GM12873 (cell line): ENCODE results near the gene THAP7.

Experiments used
- TF ChIP-seq, protein P1 (sequence below): IDR thresholded peaks from 2 replicates; pipeline ENCODE4 v1.5.1; 2012; ENCODE audit warnings: low read depth, mild to moderate bottlenecking, moderate library complexity, low read length, control low read depth; ENCODE audit not compliant: insufficient read depth; ENCODE audit errors: missing control alignments

The THAP7 gene

GRCh38 chr22:20979243-20979809 lies 22.6 kb downstream of the THAP7 start:
- TF ChIP-seq, protein P1, sequence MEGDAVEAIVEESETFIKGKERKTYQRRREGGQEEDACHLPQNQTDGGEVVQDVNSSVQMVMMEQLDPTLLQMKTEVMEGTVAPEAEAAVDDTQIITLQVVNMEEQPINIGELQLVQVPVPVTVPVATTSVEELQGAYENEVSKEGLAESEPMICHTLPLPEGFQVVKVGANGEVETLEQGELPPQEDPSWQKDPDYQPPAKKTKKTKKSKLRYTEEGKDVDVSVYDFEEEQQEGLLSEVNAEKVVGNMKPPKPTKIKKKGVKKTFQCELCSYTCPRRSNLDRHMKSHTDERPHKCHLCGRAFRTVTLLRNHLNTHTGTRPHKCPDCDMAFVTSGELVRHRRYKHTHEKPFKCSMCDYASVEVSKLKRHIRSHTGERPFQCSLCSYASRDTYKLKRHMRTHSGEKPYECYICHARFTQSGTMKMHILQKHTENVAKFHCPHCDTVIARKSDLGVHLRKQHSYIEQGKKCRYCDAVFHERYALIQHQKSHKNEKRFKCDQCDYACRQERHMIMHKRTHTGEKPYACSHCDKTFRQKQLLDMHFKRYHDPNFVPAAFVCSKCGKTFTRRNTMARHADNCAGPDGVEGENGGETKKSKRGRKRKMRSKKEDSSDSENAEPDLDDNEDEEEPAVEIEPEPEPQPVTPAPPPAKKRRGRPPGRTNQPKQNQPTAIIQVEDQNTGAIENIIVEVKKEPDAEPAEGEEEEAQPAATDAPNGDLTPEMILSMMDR: no peak

- TF ChIP-seq, protein P1: no peak
Observed at GRCh38 chr22:20978419-20978818, 23.5 kb downstream of the THAP7 start.

GRCh38 chr22:20977516-20978170 lies 24.3 kb downstream of the THAP7 start:
- TF ChIP-seq, protein P1: no peak

DNA sequence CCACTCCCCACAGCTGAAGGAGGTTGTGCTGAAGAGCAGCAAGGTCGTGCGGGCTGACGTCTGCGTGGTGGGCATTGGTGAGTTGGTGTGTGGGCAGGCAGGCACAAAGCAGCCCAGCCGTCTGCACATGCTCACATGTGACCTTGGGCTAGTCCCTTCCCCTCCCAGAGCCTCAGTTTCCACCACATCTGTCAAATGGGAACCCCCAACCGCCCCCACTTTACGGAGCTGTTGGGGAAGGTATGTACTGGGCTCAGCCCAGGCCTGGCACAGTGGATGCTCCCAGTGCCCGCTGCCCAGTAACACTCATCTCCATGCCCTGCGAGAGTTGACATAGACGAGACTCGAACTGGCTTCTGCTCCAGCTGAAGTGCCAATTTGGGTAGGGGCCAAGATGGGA lies 24.9 kb downstream of the THAP7 start:
- TF ChIP-seq, protein P1: no peak

- TF ChIP-seq, protein P1: no peak
Observed at GRCh38 chr22:20976291-20976877, 25.5 kb downstream of the THAP7 start.

- TF ChIP-seq, protein P1: no peak
Observed at GRCh38 chr22:20975541-20976290, 26.2 kb downstream of the THAP7 start.
